A549 (cell line): Measurements from ENCODE around the gene TJP3.

Experiments
- BHLHE40 ChIP-seq: IDR thresholded peaks from 2 replicates; pipeline ENCODE4 v1.6.1; 2012; ENCODE audit warnings: low read depth, low read length, inconsistent platforms
- CTCF ChIP-seq: fragments of >200 bp; sonication (Bioruptor Twin); formaldehyde crosslinking; IDR thresholded peaks from 3 replicates; pipeline ENCODE4 v1.5.1; 2016
- EHMT2 ChIP-seq: fragments of 200-600 bp; sonication (generic); IDR thresholded peaks from 2 replicates; pipeline ENCODE4 v1.6.1; 2016; ENCODE audit warnings: antibody characterized with exemption, low read depth, mild to moderate bottlenecking, moderate library complexity
- EP300 ChIP-seq, 2 experiments: fragments of >200 bp; sonication (Bioruptor Twin); formaldehyde crosslinking; IDR thresholded peaks; 2 replicates in 1 of 2; 3 replicates in 1 of 2; pipeline ENCODE4 v1.6.1; 2016 to 2017
- GATA3 ChIP-seq: IDR thresholded peaks from 2 replicates; pipeline ENCODE4 v1.6.1; 2012; ENCODE audit warnings: borderline replicate concordance
- POLR2A ChIP-seq: IDR thresholded peaks from 2 replicates; pipeline ENCODE4 v1.6.1; 2012; ENCODE audit warnings: mild to moderate bottlenecking, low read length
- REST ChIP-seq: fragments of 200-600 bp; sonication (generic); IDR thresholded peaks from 2 replicates; pipeline ENCODE4 v1.6.1; 2016; ENCODE audit warnings: antibody characterized with exemption, mild to moderate bottlenecking, moderate library complexity

GRCh38 chr19:3667766-3668165 is 40.4 kb upstream of the TJP3 start:
- TF ChIP-seq GATA3 (no peak), BHLHE40 (no peak), EP300 (IDR thresholded peaks at IDR 0.05) (no peak), CTCF (no peak), REST (no peak), POLR2A (no peak), EHMT2 (no peak)
